Neutrophil (primary cell): Measurements from ENCODE around the gene FAM241B.

Experiments used
- H3K27ac ChIP-seq: fragments of 200-600 bp; sonication (generic); 2 replicates; pipeline ENCODE4 v1.5.1; 2016; ENCODE audit warnings: mild to moderate bottlenecking, moderate library complexity
- H3K27me3 ChIP-seq: fragments of 200-600 bp; sonication (generic); 2 replicates; pipeline ENCODE4 v1.6.0; 2016; ENCODE audit warnings: mild to moderate bottlenecking
- H3K36me3 ChIP-seq: fragments of 200-600 bp; sonication (generic); 2 replicates; pipeline ENCODE4 v1.5.1; 2017
- H3K4me1 ChIP-seq, 2 experiments: fragments of 200-600 bp in 1 of 2; sonication (generic) in 1 of 2; 1 replicate in 1 of 2; 2 replicates in 1 of 2; pipeline versions ENCODE4 v1.5.1 to v1.6.1; 2013 to 2016; ENCODE audit warnings: low read depth in 1 of 2, low read length in 1 of 2, mild to moderate bottlenecking in 1 of 2, moderate library complexity in 1 of 2; ENCODE audit not compliant: control insufficient read depth in 1 of 2, insufficient read depth in 1 of 2
- H3K4me3 ChIP-seq, 2 experiments: fragments of 200-600 bp in 1 of 2; sonication (generic) in 1 of 2; 1 replicate in 1 of 2; 2 replicates in 1 of 2; pipeline ENCODE4 v1.5.1; 2013 to 2016; ENCODE audit warnings: low read depth in 1 of 2, low read length in 1 of 2, mild to moderate bottlenecking in 1 of 2, moderate library complexity in 1 of 2
- H3K9me3 ChIP-seq: fragments of 200-600 bp; sonication (generic); 2 replicates; pipeline ENCODE4 v1.5.1; 2016
- CTCF ChIP-seq: fragments of 200-600 bp; sonication (generic); IDR thresholded peaks from 2 replicates; pipeline ENCODE4 v1.5.1; 2016; ENCODE audit warnings: antibody characterized with exemption

Gene FAM241B

GRCh38 chr10:69629897-69630650, at the start of gene FAM241B:
TSS of gene FAM241B (plus strand) at chr10:69630247. CDS start at chr10:69631744, 1,497 bp downstream.
- Histone ChIP-seq H3K27me3 (peaks cover 71% of the 10 kb centered on the region), H3K27ac (no peak within 1 kb of the TSS), H3K9me3 (no peaks in the 10 kb centered on the region), H3K4me1 (peaks cover 0 to 7% of the 10 kb centered on the region in 2 experiments), H3K36me3 (no peaks in the 10 kb centered on the region), H3K4me3 (peak within 1 kb of the TSS; percentile 18 to 45)
- peak; percentile 85 for TF ChIP-seq CTCF

- Histone ChIP-seq H3K4me1 (no peaks in the 10 kb centered on the region), H3K36me3 (no peaks in the 10 kb centered on the region)
- no peak for TF ChIP-seq CTCF
These were observed 49.6 kb upstream of the FAM241B start for GRCh38 chr10:69580435-69580834.

GRCh38 chr10:69583106-69583505, 46.9 kb upstream of the FAM241B start:
- H3K27me3 ChIP-seq: peaks cover 87% of the 10 kb centered on the region
- H3K4me3 ChIP-seq: no peak overlapping the region
- no peaks in the 10 kb centered on the region for H3K9me3 ChIP-seq
- H3K36me3 ChIP-seq: no peaks in the 10 kb centered on the region
- no peaks in the 10 kb centered on the region for H3K4me1 ChIP-seq
- no peak overlapping the region for H3K27ac ChIP-seq
- no peak for TF ChIP-seq CTCF

More at GRCh38 chr10:69580435-69580834, 49.6 kb upstream of the FAM241B start:
- H3K9me3 ChIP-seq: no peaks in the 10 kb centered on the region
- no peak overlapping the region for H3K27ac ChIP-seq
- no peak overlapping the region for H3K4me3 ChIP-seq
- peaks cover 96% of the 10 kb centered on the region for H3K27me3 ChIP-seq

GRCh38 chr10:69584624-69585023, 45.4 kb upstream of the FAM241B start:
- Histone ChIP-seq H3K36me3 (no peaks in the 10 kb centered on the region), H3K27ac (no peak overlapping the region), H3K9me3 (no peaks in the 10 kb centered on the region), H3K4me3 (no peak overlapping the region), H3K27me3 (peaks cover 82% of the 10 kb centered on the region), H3K4me1 (no peaks in the 10 kb centered on the region)
- no peak for TF ChIP-seq CTCF

- peaks cover 46% of the 10 kb centered on the region for H3K27me3 ChIP-seq
- no peak for TF ChIP-seq CTCF
- H3K36me3 ChIP-seq: no peaks in the 10 kb centered on the region
- H3K4me3 ChIP-seq: no peak overlapping the region
- H3K27ac ChIP-seq: no peak overlapping the region
- no peaks in the 10 kb centered on the region for H3K4me1 ChIP-seq
- no peaks in the 10 kb centered on the region for H3K9me3 ChIP-seq
These were observed 41.7 kb upstream of the FAM241B start for GRCh38 chr10:69588358-69588757.
